Measurements from ENCODE around the gene KRT76.

DNA sequence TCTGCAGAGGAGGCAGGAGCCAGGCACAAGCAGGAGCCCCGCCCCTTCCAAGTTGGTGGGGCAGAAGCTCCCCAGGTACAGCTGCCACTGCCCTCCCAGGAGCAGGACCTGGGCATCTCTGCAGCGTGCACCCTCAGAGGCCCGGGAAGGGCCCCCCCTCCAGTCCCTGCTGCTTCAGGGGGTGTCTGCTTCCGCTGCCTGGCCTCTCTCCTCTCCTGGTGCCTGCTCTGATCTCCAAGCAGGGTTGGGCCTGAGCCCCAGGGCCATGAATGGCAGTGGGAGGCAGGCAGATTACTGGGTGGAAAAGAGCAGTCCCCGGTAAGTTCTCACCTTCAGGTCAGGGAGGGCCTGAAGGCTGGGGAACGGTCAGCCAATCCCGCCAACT lies 35.0 kb downstream of the KRT76 start:
- TF ChIP-seq EZH2phosphoT487 (IDR thresholded peaks at IDR 0.05; ENCODE audit: insufficient read depth, low read depth) (no peak), EZH2 (IDR thresholded peaks at IDR 0.05; ENCODE audit: insufficient read depth, poor library complexity, severe bottlenecking) (no peak)

Data from GM23248 (cell line).